CD4-positive, alpha-beta T cell (primary cell): ENCODE measurements around the gene CCDC178. TPM values are rescaled to one million over a fixed set of nuclear protein-coding genes. Genes with fewer than 3 reads are reported as not detected.
"Not testable (repeated sequence)": the region's sequence is repeated elsewhere in the genome, so short reads cannot be mapped to it uniquely, and the experiment has no call there.

ENCODE experiments used
- ATAC-seq: fragments of 200-7000 bp; cut with Tn5 transposase; one replicate; pipeline ENCODE4 v1.10.0; 2022; ENCODE audit warnings: mild to moderate bottlenecking; ENCODE audit not compliant: poor library complexity
- CTCF ChIA-PET: fragments of 350-600 bp; sonication (Branson Sonifier 250); formaldehyde crosslinking; loops from one replicate; lab custom pipeline; 2021; ENCODE audit warnings: antibody characterized with exemption, inconsistent platforms; lab: Charles Lee
- POLR2A ChIA-PET: fragments of 350-600 bp; sonication (Branson Sonifier 250); formaldehyde crosslinking; loops from one replicate; lab custom pipeline; 2021; ENCODE audit warnings: antibody characterized with exemption, inconsistent platforms; lab: Charles Lee
- DNase-seq, 14 experiments: peaks; one replicate each; pipeline ENCODE4 v3.0.0-alpha.2; 2013 to 2020; ENCODE audit warnings: mixed read lengths in 2 of 14
- H3K27ac ChIP-seq, 2 donors: one replicate each; pipeline versions ENCODE4 v1.5.1 to v1.7.0; 2013; ENCODE audit warnings: low read length in 2 of 2, low read depth in 1 of 2, mild to moderate bottlenecking in 1 of 2
- H3K27me3 ChIP-seq, 2 experiments: 1 replicate in 1 of 2; 2 replicates in 1 of 2; pipeline versions ENCODE4 v1.6.1 to v1.7.0; 2013; ENCODE audit warnings: low read length in 2 of 2, control low read depth in 1 of 2, mild to moderate bottlenecking in 1 of 2, moderate library complexity in 1 of 2; ENCODE audit not compliant: insufficient read depth in 2 of 2, control insufficient read depth in 1 of 2
- H3K36me3 ChIP-seq: one replicate; pipeline ENCODE4 v1.6.1; 2013; ENCODE audit warnings: low read length, control low read depth; ENCODE audit not compliant: insufficient read depth
- H3K4me1 ChIP-seq: one replicate; pipeline ENCODE4 v1.6.1; 2013; ENCODE audit warnings: low read length, control low read depth; ENCODE audit not compliant: insufficient read depth
- H3K4me3 ChIP-seq: one replicate; pipeline ENCODE4 v1.5.1; 2013; ENCODE audit warnings: mild to moderate bottlenecking, low read length, moderate library complexity
- H3K9me3 ChIP-seq, 2 experiments: 1 replicate in 1 of 2; 2 replicates in 1 of 2; pipeline versions ENCODE4 v1.6.1 to v1.7.0; 2013; ENCODE audit warnings: low read length in 2 of 2, mild to moderate bottlenecking in 2 of 2, control low read depth in 1 of 2, moderate library complexity in 1 of 2; ENCODE audit not compliant: control insufficient read depth in 1 of 2, insufficient read depth in 1 of 2
- H3K27ac Mint-ChIP-seq: one replicate; pipeline ENCODE4 v1.8.0; 2020; ENCODE audit warnings: mixed read lengths
- H3K27me3 Mint-ChIP-seq: one replicate; pipeline ENCODE4 v1.8.0; 2021; ENCODE audit warnings: mixed read lengths
- H3K36me3 Mint-ChIP-seq: one replicate; pipeline ENCODE4 v1.8.0; 2021; ENCODE audit warnings: low read depth, mixed read lengths
- H3K4me1 Mint-ChIP-seq: one replicate; pipeline ENCODE4 v1.8.0; 2021; ENCODE audit warnings: low read depth, mixed read lengths
- H3K4me3 Mint-ChIP-seq: one replicate; pipeline ENCODE4 v1.8.0; 2020; ENCODE audit warnings: mild to moderate bottlenecking, mixed read lengths
- H3K9me3 Mint-ChIP-seq: one replicate; pipeline ENCODE4 v1.8.0; 2020; ENCODE audit warnings: mixed read lengths
- intact Hi-C, 2 experiments: fragments of 100-400 bp; cut with DNase I in 1 of 2; cut with micrococcal nuclease in 1 of 2; formaldehyde crosslinking; loops; one replicate each; pipeline versions ENCODE4 v1.15.1 to v1.9.0; 2023 to 2025; cut with DNase I, micrococcal nuclease
- total RNA-seq, 174 experiments: library from RNA in 2 of 174; stranded (reverse) in 2 of 174; gene quantifications; one replicate each; pipeline ENCODE4 v1.2.3 and lab custom pipeline; 2021 to 2026
- TF ChIP-seq, protein P1 (sequence below): fragments of 200-600 bp; IDR thresholded peaks from one replicate; pipeline ENCODE4 v1.8.0; 2022; ENCODE audit warnings: antibody characterized with exemption, mild to moderate bottlenecking

Gene CCDC178
- total RNA-seq, 2 experiments from 2014 or later: not detected

DNA sequence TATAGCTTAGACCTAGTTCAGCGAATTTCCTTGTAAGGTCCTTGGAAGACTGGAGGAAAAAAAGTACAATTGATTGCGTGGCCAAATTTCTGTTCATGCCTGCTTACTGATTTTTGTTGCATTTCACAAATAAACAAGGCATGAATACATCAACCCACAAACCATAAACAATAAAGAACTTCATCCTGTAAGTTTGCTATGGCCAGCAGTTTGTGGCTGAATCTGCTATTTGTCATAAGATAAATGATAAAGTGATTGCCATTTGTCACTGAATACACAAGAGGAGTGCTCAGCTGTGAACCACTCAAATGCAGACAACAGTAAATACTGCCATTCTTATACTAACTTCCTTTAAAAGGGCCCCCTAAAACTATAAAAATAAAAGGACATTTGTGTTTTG is 259.5 kb downstream of the CCDC178 start:
- TF ChIP-seq, protein P1, sequence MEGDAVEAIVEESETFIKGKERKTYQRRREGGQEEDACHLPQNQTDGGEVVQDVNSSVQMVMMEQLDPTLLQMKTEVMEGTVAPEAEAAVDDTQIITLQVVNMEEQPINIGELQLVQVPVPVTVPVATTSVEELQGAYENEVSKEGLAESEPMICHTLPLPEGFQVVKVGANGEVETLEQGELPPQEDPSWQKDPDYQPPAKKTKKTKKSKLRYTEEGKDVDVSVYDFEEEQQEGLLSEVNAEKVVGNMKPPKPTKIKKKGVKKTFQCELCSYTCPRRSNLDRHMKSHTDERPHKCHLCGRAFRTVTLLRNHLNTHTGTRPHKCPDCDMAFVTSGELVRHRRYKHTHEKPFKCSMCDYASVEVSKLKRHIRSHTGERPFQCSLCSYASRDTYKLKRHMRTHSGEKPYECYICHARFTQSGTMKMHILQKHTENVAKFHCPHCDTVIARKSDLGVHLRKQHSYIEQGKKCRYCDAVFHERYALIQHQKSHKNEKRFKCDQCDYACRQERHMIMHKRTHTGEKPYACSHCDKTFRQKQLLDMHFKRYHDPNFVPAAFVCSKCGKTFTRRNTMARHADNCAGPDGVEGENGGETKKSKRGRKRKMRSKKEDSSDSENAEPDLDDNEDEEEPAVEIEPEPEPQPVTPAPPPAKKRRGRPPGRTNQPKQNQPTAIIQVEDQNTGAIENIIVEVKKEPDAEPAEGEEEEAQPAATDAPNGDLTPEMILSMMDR: no peak
- H3K27me3 Mint-ChIP-seq: no peaks in the 10 kb centered on the region
- H3K4me3 Mint-ChIP-seq: no peak overlapping the region
- H3K36me3 Mint-ChIP-seq: no peaks in the 10 kb centered on the region
- ChIA-PET POLR2A (no interaction called here), CTCF (no interaction called here)
- DNase-seq (no peak), ATAC-seq (no peak)
- no peak overlapping the region for H3K27ac Mint-ChIP-seq
- Histone ChIP-seq H3K9me3 (no peaks in the 10 kb centered on the region), H3K4me1 (no peaks in the 10 kb centered on the region), H3K36me3 (no peaks in the 10 kb centered on the region), H3K27me3 (no peaks in the 10 kb centered on the region), H3K4me3 (no peak overlapping the region), H3K27ac (no peak overlapping the region)
- intact Hi-C loops: no loop called here
- H3K4me1 Mint-ChIP-seq: no peaks in the 10 kb centered on the region
- no peaks in the 10 kb centered on the region for H3K9me3 Mint-ChIP-seq

DNA sequence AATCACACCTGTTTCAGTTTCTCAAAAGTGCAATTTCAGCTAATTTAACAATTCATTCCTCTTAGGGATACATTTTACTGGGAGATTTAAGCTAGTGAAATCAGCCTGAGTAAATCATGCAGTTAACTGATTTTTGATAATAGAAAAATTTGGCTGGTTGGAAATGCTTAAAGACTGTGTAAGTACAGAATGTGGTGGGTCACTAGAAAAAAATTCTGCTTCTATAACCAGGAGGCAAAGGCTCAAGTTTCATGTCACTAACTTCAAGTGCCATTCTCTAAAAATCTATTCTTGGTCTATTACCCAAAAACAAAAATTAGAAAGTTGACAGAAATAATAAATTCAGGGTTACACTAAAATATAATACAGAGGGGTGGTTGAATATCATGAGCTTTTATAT is 271.3 kb downstream of the CCDC178 start:
- H3K27ac ChIP-seq: no peak overlapping the region
- ChIA-PET CTCF (no interaction called here), POLR2A (no interaction called here)
- Mint-ChIP-seq H3K4me3 (no peak overlapping the region), H3K27me3 (no peaks in the 10 kb centered on the region), H3K27ac (no peak overlapping the region), H3K9me3 (no peaks in the 10 kb centered on the region), H3K36me3 (no peaks in the 10 kb centered on the region), H3K4me1 (no peaks in the 10 kb centered on the region)
- TF ChIP-seq, protein P1: no peak
- H3K27me3 ChIP-seq: no peaks in the 10 kb centered on the region
- DNase-seq (no peak), ATAC-seq (no peak)
- no peaks in the 10 kb centered on the region for H3K4me1 ChIP-seq
- intact Hi-C loops: no loop called here
- peaks cover 0 to 6% of the 10 kb centered on the region in 2 experiments for H3K9me3 ChIP-seq
- no peak overlapping the region for H3K4me3 ChIP-seq
- H3K36me3 ChIP-seq: no peaks in the 10 kb centered on the region

DNA sequence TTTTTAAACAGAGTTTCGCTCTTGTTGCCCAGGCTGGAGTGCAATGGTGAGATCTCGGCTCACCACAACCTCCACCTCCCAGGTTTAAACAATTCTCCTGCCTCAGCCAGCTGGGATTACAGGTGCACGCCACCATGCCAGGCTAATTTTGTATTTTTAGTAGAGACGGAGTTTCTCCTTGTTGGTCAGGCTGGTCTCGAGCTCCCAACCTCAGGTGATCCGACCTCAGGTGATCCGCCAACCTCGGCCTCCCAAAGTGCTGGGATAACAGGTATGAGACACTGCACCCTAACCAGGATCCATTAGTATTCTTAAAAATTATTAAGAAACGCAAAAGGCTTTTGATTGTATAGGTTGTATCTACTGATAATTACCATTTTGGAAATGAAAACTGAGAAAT is 276.4 kb downstream of the CCDC178 start:
- H3K27ac ChIP-seq, H3K36me3 Mint-ChIP-seq, H3K4me3 Mint-ChIP-seq, intact Hi-C loops, H3K4me3 ChIP-seq, ATAC-seq, CTCF ChIA-PET, POLR2A ChIA-PET, H3K27me3 ChIP-seq, H3K36me3 ChIP-seq, H3K4me1 ChIP-seq, H3K9me3 ChIP-seq, H3K27ac Mint-ChIP-seq, H3K27me3 Mint-ChIP-seq, DNase-seq, H3K9me3 Mint-ChIP-seq, H3K4me1 Mint-ChIP-seq: not testable (repeated sequence)

DNA sequence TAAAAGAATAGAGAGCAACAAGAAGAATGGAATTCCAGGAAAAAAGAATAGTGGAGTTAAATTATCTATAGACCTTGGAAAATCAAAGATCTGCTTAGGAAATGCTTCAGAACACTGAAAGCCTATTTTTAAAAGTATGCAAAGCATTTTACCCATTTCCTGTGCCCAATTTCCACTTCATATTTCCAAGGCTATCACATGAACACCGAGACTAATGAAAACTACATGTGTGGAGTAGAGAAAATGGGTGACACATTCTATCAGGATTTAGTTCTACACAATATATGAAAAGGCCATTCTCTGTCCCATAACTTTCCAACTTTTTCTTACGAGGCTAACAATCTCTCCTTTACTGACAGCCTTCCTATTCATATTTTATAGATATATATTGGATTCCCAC is 279.4 kb downstream of the CCDC178 start:
- Mint-ChIP-seq H3K27ac (no peak overlapping the region), H3K27me3 (no peaks in the 10 kb centered on the region), H3K36me3 (no peaks in the 10 kb centered on the region), H3K9me3 (peaks cover 8% of the 10 kb centered on the region), H3K4me1 (no peaks in the 10 kb centered on the region), H3K4me3 (no peak overlapping the region)
- DNase-seq (no peak), ATAC-seq (no peak)
- no peaks in the 10 kb centered on the region for H3K4me1 ChIP-seq
- H3K27ac ChIP-seq: no peak overlapping the region
- no peak overlapping the region for H3K4me3 ChIP-seq
- H3K36me3 ChIP-seq: no peaks in the 10 kb centered on the region
- TF ChIP-seq, protein P1: no peak
- peaks cover 0 to 4% of the 10 kb centered on the region in 2 experiments for H3K9me3 ChIP-seq
- ChIA-PET POLR2A (no interaction called here), CTCF (no interaction called here)
- no peaks in the 10 kb centered on the region for H3K27me3 ChIP-seq
- intact Hi-C loops: no loop called here
